GM21447 (cell line): ENCODE results near the gene PTPRN2.

Experiments
- ATAC-seq: cut with Tn5 transposase; IDR thresholded peaks from one replicate; pipeline ENCODE4 v1.9.1; 2021; ENCODE audit not compliant: unreplicated experiment

Gene PTPRN2

DNA sequence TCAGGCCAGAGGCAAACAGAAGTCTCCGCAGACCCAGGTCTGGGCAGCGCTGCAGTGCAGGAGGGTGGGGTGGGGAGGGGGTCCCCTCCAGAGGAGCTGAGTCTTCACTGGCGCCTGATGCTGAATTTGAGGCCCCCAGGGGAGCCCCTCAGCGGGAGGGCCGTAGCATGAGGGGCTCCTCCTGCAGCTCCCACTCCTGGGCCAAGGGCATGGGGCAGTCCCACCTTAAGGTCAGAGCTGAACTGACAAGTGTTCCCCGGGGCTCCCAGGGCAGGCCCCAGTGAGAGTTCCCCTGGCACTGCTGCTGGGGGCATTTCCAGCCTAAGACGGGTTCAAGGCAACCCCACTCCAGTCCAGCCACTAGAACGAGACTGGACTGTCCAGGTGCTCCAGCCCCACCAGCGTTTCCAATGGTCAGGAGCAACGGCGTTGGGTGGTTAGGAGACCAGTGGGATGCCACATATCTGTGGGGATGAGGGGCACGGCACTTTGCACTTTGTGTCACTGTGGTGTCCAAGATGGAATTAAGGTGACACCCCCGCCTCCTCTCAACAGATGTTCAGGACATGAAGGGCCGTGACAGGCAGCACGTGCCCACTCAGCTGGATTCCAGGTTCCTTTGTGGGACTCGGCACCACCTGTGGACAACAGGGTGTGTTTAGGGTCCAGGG lies 139.1 kb downstream of the PTPRN2 start:
- no peak for ATAC-seq

DNA sequence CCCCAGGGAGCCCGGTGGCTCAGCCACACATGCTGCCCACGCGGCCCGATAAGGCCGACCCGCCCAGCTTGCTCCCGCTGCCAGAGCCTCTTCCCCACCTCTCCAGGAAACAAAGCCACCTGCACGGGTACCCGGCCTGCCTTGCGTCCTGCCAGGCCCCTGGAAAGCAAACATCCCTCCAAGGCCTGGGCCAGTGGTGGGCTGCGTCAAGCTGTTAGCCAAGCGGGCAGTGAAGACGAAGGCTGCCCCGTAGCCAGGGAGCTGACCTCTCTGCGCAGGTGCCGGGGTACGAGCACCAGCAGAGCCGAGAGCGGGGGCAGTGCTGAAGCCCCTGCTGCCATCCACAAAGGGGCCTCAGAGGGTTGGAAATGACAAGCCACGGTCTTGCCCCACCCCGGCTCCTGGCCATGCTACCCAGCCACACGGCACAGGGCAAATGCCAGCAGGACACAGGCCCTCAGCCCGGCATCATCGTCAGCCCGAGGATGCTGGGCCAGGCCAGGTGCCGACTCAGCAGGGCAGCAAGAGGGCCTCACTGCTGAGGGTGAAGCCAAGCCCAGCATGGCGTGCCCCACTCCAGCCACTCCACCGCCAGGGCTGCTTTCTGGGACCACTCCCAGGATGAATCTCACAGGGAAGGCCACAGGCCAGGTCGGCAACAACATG lies 140.0 kb downstream of the PTPRN2 start:
- ATAC-seq = no peak

DNA sequence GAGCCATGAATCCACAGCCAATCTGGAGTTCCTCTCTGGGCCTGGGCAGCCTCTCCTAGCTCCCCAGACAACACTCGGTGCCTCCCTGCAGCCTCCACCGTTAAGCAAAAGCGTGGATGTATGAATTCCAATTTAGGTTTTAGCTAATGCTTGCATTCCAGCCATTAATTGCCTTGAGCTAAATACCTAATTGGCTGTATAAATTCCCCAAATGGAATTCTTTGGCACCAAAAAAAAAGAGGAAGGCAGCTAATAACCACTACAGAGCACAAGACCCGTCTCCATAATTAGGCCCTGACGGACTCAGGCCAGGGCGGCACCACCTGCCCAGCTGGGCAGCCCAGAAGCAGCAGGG lies 140.5 kb downstream of the PTPRN2 start:
- ATAC-seq = no peak

DNA sequence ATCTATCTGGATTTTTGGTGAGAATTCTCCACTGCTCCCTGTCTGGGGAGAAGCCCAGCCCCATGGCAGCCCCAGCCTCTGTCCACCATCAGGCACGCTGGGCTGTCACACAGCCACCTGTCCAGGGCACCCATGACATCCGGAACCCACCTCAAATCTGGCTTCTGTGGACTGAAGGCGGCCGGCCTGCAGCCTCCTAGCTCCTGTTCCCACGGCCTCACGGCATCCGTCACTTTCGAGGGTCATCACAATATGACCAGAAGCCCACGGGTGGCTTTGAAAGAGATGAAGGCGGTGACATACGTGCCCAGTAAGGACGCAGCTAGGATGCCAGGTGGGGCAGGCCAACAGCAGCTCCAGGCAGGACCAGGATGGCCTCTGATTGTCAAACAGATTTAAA lies 140.9 kb downstream of the PTPRN2 start:
- no peak for ATAC-seq

DNA sequence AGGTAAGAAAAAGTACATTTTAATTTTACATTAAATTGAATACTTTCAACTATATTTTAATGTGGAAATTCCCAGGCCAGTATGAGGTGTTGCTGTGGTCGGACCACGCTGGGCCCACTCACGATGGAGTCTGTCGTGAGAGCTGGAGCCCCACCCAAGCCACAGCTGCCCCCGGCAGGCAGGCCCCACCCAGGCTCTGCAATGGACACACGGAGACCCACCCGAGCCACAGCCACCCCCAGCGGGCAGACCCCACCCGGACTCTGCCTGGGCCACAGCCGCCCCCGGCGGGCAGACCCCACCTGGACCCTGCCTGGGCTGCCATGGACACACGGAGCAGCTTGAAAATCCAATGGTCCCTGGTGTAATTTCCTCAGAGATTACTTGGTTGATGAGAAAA lies 141.3 kb downstream of the PTPRN2 start:
- ATAC-seq = no peak

DNA sequence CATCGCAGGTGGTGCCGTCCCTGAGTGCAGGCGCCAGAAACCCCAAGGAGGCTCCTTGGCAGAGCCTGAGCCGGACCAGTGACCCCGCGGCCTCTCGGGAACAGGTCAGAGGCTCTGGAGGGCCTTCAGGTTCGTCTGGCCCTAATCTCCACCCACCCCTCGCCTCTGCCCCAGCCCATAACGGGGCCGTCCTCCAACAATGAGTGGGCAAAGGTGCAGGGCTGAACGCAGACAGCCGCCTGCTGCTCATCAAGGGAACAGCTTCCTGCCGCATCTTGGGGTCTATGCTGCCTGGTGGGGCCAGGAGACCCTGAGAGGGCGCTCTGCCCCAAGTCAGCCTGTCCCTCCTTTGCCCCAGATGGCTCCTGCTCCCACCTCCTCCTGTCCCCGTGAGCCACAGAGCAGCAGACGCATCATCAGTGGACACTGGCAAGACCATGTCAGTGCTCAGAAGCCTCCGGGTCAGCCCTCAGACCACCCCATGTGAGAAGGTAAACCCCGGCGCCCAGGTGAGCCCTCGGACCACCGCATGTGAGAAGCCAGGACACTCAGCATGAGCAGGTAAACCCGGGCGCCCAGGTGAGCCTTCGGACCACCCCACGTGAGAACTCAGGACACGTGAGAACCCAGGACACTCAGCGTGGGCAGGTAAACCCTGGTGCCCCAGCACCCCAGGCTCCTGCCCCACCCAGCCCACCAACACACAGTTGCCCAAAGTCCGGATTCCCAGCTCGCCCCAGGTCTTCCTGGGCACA lies 142.0 kb downstream of the PTPRN2 start:
- no peak for ATAC-seq

DNA sequence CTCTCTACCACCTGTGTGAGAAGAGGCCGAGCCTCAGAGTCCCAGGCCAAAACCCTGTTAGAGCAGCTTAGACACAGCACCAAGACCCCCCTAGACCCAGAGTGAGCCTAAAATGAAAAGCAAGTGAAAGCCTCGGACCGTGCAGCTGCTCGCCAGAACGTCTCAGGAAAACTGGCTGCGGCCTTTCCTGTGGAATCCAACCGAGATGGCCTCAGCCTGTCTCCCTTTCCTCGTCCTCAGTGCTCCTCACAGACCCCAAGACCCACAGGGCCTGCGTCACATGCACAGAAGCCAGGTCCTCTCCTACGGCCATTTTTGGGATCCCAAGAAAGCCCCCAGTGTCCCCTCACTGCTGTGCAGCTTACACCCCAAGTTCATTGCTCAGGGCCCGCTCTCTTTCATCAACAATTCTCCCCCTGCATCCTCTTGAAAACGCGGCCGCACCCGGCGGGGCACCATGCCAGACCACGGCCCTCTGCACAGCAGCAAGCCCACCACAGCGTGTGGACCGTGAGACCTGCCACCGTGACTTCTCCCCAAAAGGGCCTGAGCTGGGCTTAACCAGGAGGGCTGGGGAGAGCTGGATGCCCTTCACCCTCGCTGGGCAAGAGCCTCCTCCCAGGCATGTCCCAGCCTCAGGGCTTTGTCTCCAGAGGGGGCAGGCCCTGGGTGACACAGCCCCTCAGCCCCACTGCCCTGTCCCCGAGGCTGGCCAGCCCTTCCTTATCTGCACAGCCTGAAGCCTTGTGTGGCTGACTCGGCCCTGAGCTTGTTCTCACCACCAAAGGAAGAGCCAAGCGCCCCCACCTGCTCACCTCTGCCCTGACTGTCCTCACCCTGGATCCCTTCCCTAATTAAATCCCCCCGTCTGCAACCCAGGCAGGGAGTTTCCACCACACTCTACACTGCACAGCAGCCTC lies 142.9 kb downstream of the PTPRN2 start:
- no peak for ATAC-seq

DNA sequence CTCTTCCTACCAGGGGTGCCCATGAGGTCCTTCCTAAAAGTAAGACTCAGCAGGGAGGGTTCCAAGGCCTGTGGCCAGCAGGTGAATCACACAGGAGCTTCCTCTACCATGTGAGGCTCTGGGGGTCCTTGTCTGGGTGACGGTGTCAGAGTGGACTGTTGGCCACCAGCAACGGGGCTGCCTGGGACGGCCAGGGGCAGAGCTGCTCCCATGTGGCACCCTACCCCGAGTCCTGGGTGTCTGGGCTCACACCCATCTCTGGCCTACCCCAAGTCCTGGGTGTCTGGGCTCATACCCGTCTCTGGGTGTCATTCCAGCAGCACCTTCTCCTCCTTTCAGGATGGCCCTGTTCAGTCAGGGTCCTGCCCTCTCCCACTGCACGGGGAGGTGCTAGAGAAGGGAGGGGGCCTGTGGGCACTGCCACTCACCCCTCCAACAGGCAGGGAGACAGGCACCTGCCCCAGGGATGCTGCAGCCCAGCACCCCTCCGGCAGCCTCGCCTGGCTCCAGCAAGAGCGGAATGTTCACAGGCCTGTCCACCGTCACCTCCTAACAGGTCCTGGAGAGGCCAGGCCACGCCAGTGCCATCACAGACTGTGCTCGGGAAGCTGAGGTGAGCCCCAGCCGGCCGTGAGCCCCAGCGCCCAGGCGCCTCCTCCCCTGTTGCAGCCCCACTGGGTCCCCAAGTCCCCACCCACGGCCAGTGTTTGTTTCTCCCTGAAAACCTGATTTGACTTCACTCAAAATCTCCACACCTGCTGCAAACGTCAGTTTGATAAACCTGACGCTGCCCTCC lies 143.7 kb downstream of the PTPRN2 start:
- no peak for ATAC-seq

DNA sequence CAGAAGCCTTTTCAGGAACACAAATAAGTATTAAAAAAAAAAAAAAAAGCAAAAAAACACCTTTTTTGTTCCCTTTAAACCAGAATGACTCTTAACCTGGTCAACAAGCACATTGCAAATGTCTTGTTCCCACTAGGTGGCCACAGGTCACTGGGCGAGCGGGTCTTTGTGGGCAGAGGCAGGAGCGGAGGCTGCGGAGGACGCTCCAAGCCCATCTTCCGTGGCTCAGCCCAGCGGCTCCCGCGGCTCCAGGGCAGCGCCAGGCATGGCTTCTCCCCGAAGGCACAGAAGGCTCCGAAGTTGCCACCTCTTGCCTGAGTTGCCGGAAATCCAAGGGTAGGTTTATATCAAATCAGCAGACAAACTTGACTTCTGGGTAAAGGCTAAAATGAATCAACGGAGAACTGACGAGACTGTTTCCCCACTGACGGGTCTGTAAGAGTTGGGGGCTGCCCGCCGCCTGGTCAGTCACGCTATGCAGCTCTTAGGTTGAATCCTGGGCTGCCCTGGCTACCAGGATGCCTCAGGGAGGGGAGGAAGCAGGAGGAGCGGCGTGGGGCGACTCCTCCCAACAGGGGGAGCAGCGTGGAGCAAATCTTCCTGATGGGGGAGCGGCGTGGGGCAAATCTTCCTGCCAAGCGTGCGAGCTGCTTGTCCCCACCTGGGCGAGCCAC lies 144.5 kb downstream of the PTPRN2 start:
- no peak for ATAC-seq

DNA sequence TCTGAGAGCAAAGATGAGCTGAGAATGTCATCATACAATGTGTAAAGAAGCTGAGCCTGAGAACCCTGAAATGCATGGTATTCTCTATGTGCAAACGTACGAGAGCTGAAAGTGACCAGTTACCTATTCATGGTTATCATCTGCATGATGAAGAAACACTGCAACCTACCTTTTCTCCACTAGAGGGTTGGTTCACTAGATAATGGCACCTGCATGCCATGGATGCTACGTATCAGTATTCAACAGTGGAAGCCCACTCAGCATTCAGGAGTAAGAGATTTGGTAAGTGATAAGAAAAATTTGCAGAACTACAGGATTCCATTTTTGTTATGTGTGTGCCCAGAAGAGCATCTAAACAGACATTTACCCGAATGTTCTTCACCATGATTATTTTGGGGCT lies 145.4 kb downstream of the PTPRN2 start:
- ATAC-seq = no peak

DNA sequence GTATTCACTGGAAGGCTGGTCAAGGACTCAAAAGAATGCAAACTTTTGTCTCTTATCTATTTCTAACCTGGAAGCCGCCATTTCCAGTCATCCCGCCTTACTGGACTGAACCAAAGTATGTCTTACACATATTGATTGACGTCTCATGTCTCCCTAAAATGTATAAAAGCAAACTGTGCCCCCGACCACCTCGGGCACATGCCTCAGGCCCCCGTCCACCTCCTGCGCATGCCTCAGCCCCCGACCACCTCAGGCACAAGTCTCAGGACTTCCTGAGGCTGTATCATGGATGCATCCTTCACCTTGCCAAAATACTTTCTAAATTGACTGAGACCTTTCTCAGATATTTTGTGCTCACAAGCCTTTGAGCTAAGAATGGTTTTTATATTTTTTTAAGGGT lies 148.6 kb downstream of the PTPRN2 start:
- no peak for ATAC-seq

DNA sequence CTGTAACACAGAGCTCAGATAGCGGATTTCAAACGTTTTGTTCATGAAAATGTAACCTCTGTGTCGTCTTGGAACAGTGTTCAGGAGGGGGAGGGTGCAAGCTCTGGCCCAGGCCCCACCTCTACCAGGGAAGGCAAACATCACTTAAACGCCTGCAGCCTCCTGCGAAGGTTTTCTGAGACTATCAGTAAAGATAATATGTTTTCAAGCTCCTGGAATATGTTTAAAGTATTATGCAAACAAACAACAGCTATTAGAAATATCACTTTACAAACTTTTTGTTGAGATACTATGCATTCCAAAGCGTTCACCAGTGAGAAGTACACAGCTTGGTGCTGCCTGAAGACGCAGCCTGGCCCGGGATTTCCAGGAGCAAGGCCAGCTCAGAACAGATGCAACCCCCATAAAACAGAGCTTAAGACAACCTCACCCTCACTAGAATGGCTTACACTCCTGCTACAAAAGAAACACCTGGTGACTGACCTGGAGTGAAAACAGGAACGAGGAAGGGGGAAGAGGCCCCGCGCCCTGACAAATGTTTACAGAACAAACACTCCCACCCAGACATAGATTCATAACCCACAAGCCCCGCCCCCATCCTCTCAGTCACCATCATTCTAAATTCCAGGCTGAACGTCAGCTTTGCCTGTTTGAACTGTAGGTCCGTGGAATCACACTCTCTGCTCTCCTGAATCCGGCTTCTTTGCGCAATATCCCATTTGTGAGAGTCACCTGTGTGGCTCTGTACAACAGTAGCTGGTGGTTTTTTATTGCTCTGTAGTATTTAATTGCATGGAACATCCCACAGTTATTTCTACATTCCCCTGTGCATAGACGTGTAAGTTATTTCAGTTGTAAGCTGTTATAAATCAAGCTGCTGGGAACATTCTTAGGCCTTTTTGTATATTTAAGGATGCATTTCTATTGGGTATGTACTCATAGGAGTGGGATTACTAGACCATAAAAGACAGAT lies 155.0 kb downstream of the PTPRN2 start:
- no peak for ATAC-seq

DNA sequence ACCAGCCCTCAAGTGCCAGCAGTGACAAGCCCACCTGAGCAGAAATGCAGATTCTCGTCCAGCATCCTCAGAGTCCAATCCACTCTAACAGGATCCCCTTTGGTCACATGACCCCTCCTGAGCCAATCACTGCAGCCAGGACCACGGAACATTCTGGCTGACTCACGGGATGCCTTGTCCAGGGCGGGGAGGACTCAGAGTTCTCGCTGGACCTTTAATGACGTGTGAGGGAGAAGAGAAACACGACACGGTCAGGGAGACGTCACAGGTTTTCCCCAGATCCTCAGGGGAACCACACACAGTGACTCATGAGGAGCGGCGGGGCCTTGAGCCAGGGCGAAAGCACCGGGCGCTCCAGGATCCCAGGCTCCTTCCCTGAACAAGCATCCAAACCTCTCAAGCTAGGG lies 155.7 kb downstream of the PTPRN2 start:
- ATAC-seq = no peak

DNA sequence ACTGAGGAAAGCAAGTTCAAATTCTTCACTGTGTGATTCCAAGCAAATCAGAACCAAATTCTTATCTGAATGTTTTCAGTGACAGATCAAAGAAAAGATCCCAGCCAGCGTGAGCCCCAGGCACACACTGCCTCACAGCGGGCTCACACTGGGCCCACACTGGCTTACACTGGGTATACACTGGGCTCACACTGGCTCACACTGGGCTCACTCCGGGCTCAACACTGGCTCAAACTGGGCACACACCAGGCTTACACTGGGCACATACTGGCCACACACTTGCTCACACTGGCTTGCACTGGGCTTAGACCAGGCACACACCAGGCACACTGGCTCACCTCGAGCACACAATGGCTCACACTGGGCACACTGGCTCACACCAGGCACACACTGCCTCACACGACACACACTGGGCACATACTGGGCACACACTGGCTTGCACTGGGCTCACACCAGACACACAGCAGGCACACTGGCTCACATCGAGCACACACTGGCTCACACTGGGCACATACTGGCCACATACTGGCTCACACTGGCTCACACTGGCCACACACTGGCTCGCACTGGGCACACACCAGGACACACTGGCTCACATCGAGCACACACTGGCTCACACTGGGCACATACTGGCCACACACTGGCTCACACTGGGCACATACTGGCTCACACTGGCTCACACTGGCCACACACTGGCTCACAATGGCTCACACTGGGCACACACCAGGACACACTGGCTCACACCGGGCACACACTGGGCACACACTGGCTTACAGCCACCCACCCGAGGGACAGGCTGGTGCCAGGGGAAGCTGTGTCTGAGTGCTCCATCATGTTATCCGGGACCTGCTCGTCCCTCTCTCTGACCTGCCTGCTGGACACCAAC lies 156.3 kb downstream of the PTPRN2 start:
- no peak for ATAC-seq

DNA sequence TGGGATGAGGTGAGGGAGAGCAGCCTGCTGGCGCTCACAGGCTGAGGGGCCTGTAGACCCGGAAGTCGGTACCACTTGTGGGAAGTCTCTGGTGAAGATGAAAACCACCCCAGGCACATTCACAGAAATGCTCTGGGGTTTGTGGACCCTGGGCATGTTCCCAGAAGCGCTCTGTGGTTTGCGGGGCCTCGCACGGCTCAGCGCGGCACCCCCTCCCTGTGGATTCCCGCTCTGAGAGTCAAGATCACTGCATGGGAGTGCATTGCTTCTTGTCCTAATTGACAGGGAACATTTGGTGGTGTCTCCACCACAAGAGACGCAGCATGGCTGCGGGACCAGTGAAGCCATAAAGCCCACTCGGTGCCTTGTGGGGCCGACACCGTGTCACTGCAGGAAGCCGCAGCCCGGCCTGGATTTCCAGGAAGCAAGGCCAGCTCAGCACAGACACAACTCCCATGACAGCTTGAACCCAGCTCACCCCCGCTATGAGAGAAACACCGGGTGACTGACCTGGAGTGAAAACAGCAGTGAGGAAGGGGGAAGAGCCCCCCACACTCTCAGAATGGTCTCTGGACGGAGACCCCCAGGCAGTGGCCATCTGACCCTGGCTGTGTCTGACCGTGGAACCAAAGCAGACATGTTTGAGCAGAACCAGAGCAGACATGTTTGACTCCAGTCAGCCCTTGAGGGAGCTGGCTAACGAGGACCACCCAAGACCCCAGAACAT lies 157.2 kb downstream of the PTPRN2 start:
- ATAC-seq = no peak

DNA sequence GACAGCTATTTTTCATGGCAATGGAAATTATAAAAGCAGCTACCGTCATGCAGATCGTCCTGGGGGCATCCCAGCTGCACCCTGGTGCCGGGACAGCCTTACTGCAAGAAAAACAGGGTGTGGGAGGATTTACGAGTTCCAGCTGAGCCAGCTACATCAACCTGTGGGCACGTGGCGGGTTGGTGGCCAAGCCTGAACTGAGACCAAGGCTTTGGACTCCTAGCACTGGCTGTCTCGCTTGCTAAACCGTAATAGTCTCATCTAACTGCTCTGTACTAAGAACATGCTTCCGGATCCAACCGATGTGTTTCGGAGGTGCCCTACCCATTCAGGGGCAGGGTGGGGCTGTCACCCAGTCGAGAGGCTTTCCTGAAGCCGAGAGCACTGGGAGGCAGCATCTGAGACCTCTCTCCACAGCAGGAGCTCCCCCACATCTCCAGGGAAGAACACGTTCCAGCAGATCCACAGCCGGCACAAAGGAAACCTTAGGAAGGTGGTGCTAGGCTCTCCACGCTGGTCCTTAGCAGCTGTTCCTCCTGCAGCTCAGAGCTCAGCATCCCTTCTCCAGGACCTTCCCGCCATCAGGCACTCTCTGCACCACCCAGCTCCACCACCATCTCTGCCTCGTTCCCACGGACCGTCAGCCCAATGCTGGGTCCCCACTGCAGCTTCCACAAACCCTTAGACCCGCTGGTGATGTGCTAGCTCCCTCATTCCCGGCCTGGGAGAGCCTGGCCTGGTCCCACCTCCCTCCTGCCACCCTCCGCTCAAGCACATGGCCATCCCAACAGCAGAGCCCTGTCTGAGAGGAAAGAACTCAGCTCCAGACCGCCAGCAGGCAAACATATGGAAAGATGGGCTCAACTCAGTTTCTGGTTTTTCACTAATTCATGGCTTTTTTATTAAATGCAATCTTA lies 158.5 kb downstream of the PTPRN2 start:
- ATAC-seq = no peak
